Measurements from ENCODE around the gene MINDY4B. TPM values are rescaled to one million over a fixed set of nuclear protein-coding genes. Genes with fewer than 3 reads are reported as not detected.

MINDY4B gene
- total RNA-seq, 3 donors from 2014 or later (not counting 1 experiment from before 2014, with no cell fraction given) = not detected

DNA sequence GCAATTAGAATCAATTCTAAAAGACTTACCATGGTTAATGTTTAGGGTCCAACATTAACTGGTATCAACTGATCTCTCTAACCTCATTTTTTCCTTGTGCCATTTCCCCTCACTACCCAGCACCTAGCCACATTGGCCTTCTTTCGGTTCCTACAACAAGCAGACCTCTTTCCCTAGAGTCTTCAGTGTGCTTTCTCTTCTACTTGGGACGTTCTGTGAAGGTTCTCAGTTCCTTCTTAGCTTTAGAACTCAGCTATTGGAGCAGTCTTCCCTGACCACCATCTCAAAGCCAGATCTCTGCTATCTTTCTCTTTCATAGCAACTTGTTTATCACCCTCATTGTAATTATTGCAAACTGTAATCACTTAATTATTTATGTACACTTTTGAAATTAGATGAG, 31.5 kb upstream of the MINDY4B start:
- Mint-ChIP-seq H3K27me3 (ENCODE audit: low read depth in 2 of 2) (peaks cover 26 to 32% of the 10 kb centered on the region in 2 donors), H3K27ac (no peak overlapping the region), H3K4me1 (no peaks in the 10 kb centered on the region), H3K36me3 (no peaks in the 10 kb centered on the region), H3K4me3 (no peak overlapping the region), H3K9me3 (no peaks in the 10 kb centered on the region)
- intact Hi-C loops (cut with micrococcal nuclease) = no loop called here
- TF ChIP-seq, protein P1, sequence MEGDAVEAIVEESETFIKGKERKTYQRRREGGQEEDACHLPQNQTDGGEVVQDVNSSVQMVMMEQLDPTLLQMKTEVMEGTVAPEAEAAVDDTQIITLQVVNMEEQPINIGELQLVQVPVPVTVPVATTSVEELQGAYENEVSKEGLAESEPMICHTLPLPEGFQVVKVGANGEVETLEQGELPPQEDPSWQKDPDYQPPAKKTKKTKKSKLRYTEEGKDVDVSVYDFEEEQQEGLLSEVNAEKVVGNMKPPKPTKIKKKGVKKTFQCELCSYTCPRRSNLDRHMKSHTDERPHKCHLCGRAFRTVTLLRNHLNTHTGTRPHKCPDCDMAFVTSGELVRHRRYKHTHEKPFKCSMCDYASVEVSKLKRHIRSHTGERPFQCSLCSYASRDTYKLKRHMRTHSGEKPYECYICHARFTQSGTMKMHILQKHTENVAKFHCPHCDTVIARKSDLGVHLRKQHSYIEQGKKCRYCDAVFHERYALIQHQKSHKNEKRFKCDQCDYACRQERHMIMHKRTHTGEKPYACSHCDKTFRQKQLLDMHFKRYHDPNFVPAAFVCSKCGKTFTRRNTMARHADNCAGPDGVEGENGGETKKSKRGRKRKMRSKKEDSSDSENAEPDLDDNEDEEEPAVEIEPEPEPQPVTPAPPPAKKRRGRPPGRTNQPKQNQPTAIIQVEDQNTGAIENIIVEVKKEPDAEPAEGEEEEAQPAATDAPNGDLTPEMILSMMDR (IDR thresholded peaks at IDR 0.05) = no peak
- DNase-seq = no peak
- H3K9me3 ChIP-seq (ENCODE audit: control insufficient read depth, insufficient read depth, low read length) = no peaks in the 10 kb centered on the region
- no peaks in the 10 kb centered on the region for H3K27me3 ChIP-seq (ENCODE audit: control insufficient read depth, insufficient read depth, low read length)
- ATAC-seq = no peak
- H3K27ac ChIP-seq (ENCODE audit: low read length) = no peak overlapping the region
- 40% methylated on average over 2 of the region's 2 CpGs for WGBS (ENCODE audit: insufficient coverage)
- no peaks in the 10 kb centered on the region for H3K36me3 ChIP-seq (ENCODE audit: control insufficient read depth, insufficient read depth, low read length)
- H3K4me1 ChIP-seq (ENCODE audit: control insufficient read depth, insufficient read depth, low read length) = no peaks in the 10 kb centered on the region
- H3K4me3 ChIP-seq (ENCODE audit: low read length) = no peak overlapping the region

DNA sequence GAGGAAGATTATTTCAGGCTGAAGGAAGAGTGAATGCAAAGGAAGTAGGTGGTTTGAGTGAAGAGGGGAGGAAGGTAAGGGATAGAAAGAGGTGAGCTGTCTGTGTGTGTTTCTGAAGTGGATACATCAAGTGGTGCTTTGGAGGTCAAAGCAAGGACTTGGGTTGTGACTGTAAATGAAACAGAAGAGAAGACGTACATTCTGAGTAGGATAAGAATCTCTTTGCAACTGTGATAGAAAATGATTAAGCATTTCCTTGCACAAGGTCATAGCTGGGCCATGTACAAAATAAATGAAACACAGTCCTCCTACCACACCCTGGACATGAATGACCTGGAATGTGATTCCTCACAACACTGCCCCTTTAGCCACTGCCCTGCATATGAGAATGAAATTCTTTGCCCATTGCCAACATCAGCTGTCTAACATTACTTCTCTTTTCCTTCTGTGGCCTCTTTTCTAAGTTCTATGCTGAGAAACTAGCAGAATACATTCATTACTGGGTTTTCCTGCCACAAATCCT, 28.3 kb upstream of the MINDY4B start:
- Mint-ChIP-seq H3K27ac (no peak overlapping the region), H3K27me3 (ENCODE audit: low read depth in 2 of 2) (peaks cover 20 to 33% of the 10 kb centered on the region in 2 donors), H3K36me3 (no peaks in the 10 kb centered on the region), H3K4me1 (no peaks in the 10 kb centered on the region), H3K4me3 (no peak overlapping the region), H3K9me3 (no peaks in the 10 kb centered on the region)
- intact Hi-C loops (cut with micrococcal nuclease) = no loop called here
- WGBS (ENCODE audit: insufficient coverage) = 0% methylated on average over 1 of the region's 1 CpG
- no peak for DNase-seq
- H3K27ac ChIP-seq (ENCODE audit: low read length) = no peak overlapping the region
- no peak for ATAC-seq
- TF ChIP-seq, protein P1 (IDR thresholded peaks at IDR 0.05) = no peak
- no peaks in the 10 kb centered on the region for H3K4me1 ChIP-seq (ENCODE audit: control insufficient read depth, insufficient read depth, low read length)
- no peak overlapping the region for H3K4me3 ChIP-seq (ENCODE audit: low read length)
- H3K36me3 ChIP-seq (ENCODE audit: control insufficient read depth, insufficient read depth, low read length) = no peaks in the 10 kb centered on the region
- no peaks in the 10 kb centered on the region for H3K9me3 ChIP-seq (ENCODE audit: control insufficient read depth, insufficient read depth, low read length)
- H3K27me3 ChIP-seq (ENCODE audit: control insufficient read depth, insufficient read depth, low read length) = no peaks in the 10 kb centered on the region

DNA sequence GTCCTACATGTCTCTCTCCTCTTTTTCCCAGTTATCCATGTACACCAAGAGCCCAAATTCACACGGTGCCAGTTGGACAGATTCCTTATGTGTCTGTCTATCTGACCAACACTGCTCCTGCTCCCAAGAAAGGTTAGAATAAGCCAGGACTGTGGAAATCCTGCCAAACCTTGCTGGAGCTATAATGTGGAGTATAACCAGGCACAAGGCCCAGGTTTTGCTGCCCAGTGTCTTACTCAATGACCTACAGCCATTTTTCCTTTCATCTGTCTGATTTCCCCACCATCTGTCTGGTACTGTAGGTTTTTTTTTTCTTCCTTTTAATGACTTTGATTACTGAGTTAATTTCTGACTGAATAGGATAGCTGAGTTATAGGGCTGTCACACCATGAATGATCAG, 26.5 kb upstream of the MINDY4B start:
- ATAC-seq = no peak
- 100% methylated on average over 1 of the region's 1 CpG for WGBS (ENCODE audit: insufficient coverage)
- Mint-ChIP-seq H3K9me3 (no peaks in the 10 kb centered on the region), H3K4me1 (no peaks in the 10 kb centered on the region), H3K4me3 (no peak overlapping the region), H3K36me3 (no peaks in the 10 kb centered on the region), H3K27me3 (ENCODE audit: low read depth in 2 of 2) (peaks cover 12 to 19% of the 10 kb centered on the region in 2 donors), H3K27ac (no peak overlapping the region)
- no peak for DNase-seq
- Histone ChIP-seq H3K27me3 (ENCODE audit: control insufficient read depth, insufficient read depth, low read length) (no peaks in the 10 kb centered on the region), H3K4me1 (ENCODE audit: control insufficient read depth, insufficient read depth, low read length) (no peaks in the 10 kb centered on the region), H3K9me3 (ENCODE audit: control insufficient read depth, insufficient read depth, low read length) (no peaks in the 10 kb centered on the region), H3K27ac (ENCODE audit: low read length) (no peak overlapping the region), H3K36me3 (ENCODE audit: control insufficient read depth, insufficient read depth, low read length) (no peaks in the 10 kb centered on the region), H3K4me3 (ENCODE audit: low read length) (no peak overlapping the region)
- intact Hi-C loops (cut with micrococcal nuclease) = no loop called here
- TF ChIP-seq, protein P1 (IDR thresholded peaks at IDR 0.05) = no peak

DNA sequence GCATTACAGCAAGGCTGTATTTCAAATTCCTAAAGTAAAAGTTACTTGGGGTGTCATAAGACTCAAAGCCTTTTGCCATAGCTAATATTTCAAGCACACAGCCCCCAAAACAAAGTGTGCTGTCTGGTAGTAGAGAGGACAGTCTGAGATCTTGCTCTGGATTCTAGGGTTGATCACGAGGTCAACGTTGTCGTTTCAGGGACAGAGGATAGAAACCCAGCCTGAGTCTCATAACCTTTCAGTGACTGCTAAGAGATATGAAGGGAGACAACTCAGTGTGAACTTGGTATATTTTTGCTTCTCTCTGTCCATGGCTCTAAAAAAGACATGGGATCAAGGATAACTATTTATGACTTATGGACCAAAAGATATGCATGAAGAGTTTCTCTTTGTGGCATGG, 25.6 kb upstream of the MINDY4B start:
- 55% methylated on average over 3 of the region's 3 CpGs for WGBS (ENCODE audit: insufficient coverage)

More for the DNA sequence above, 25.6 kb upstream of the MINDY4B start:
- Mint-ChIP-seq H3K27ac (no peak overlapping the region), H3K4me3 (no peak overlapping the region), H3K36me3 (no peaks in the 10 kb centered on the region), H3K4me1 (peaks cover 2 to 3% of the 10 kb centered on the region in 2 donors), H3K9me3 (no peaks in the 10 kb centered on the region), H3K27me3 (ENCODE audit: low read depth in 2 of 2) (peaks cover 8 to 16% of the 10 kb centered on the region in 2 donors)
- H3K4me3 ChIP-seq (ENCODE audit: low read length) = no peak overlapping the region
- TF ChIP-seq, protein P1 (IDR thresholded peaks at IDR 0.05) = no peak
- no peaks in the 10 kb centered on the region for H3K27me3 ChIP-seq (ENCODE audit: control insufficient read depth, insufficient read depth, low read length)
- intact Hi-C loops (cut with micrococcal nuclease) = no loop called here
- ATAC-seq (no peak), DNase-seq (no peak)
- H3K4me1 ChIP-seq (ENCODE audit: control insufficient read depth, insufficient read depth, low read length) = peaks cover 2% of the 10 kb centered on the region
- H3K9me3 ChIP-seq (ENCODE audit: control insufficient read depth, insufficient read depth, low read length) = no peaks in the 10 kb centered on the region
- no peak overlapping the region for H3K27ac ChIP-seq (ENCODE audit: low read length)
- H3K36me3 ChIP-seq (ENCODE audit: control insufficient read depth, insufficient read depth, low read length) = no peaks in the 10 kb centered on the region
